IMR-90 (cell line): ENCODE measurements around the gene MREG. TPM values are rescaled to one million over a fixed set of nuclear protein-coding genes. Genes with fewer than 3 reads are reported as not detected.

Experiments used
- ATAC-seq: fragments of 200-7000 bp; cut with Tn5 transposase; 2 replicates; pipeline ENCODE4 v1.9.1; 2020; ENCODE audit warnings: low read depth, mild to moderate bottlenecking, moderate library complexity
- BruUV-seq: library from RNA; stranded (reverse); fragments of 400-500 nt; replicated peaks from 2 replicates; lab custom pipeline; 2021; lab: Mats Ljungman, UMichigan
- CTCF ChIA-PET: fragments of 300-600 bp; formaldehyde crosslinking; extraction: SDS; loops from one replicate; lab custom pipeline; 2021; ENCODE audit warnings: antibody characterized with exemption; lab: Yijun Ruan, JAX
- POLR2A ChIA-PET: fragments of 300-600 bp; sonication (Branson Sonifier 250); formaldehyde crosslinking; loops from one replicate; lab custom pipeline; 2022; ENCODE audit warnings: antibody characterized with exemption; ENCODE audit not compliant: unreplicated experiment; lab: Charles Lee
- DNase-seq: peaks from one replicate; pipeline ENCODE4 v3.0.0; 2013
- H2AFZ ChIP-seq: replicated peaks from 2 replicates; pipeline ENCODE3; 2013; ENCODE audit warnings: low read length, mild to moderate bottlenecking; ENCODE audit not compliant: poor library complexity
- H2AK5ac ChIP-seq: 2 replicates; pipeline ENCODE4 v1.6.1; 2013; ENCODE audit warnings: low read depth, low read length, inconsistent platforms
- H2AK9ac ChIP-seq: replicated peaks from 2 replicates; pipeline ENCODE3; 2013; ENCODE audit warnings: mild to moderate bottlenecking, low read depth, low read length, moderate library complexity; ENCODE audit not compliant: poor library complexity
- H2BK120ac ChIP-seq: 2 replicates; pipeline ENCODE4 v1.6.1; 2013; ENCODE audit warnings: low read depth, low read length, inconsistent platforms
- H2BK15ac ChIP-seq: 3 replicates; pipeline ENCODE4 v1.6.1; 2013; ENCODE audit warnings: low read depth, low read length, inconsistent platforms
- H2BK20ac ChIP-seq: 2 replicates; pipeline ENCODE4 v1.6.1; 2013; ENCODE audit warnings: low read depth, mild to moderate bottlenecking, inconsistent platforms, low read length, moderate library complexity
- H2BK5ac ChIP-seq: 2 replicates; pipeline ENCODE4 v1.6.1; 2013; ENCODE audit warnings: mild to moderate bottlenecking, low read depth, low read length, inconsistent platforms; ENCODE audit not compliant: poor library complexity, severe bottlenecking
- H3K14ac ChIP-seq: replicated peaks from 2 replicates; pipeline ENCODE4 v1.6.1; 2013; ENCODE audit warnings: low read depth, low read length, inconsistent platforms
- H3K18ac ChIP-seq: 2 replicates; pipeline ENCODE4 v1.6.1; 2013; ENCODE audit warnings: low read depth, low read length, control low read depth
- H3K23ac ChIP-seq: 2 replicates; pipeline ENCODE4 v1.6.1; 2013; ENCODE audit warnings: low read depth, low read length, inconsistent platforms
- H3K27ac ChIP-seq: 2 replicates; pipeline ENCODE4 v1.5.1; 2013; ENCODE audit warnings: mild to moderate bottlenecking, control low read depth, low read length; ENCODE audit not compliant: insufficient read depth
- H3K27me3 ChIP-seq: 2 replicates; pipeline ENCODE4 v1.6.1; 2013; ENCODE audit warnings: low read length; ENCODE audit not compliant: control insufficient read depth, insufficient read depth
- H3K36me3 ChIP-seq: 2 replicates; pipeline ENCODE4 v1.6.1; 2013; ENCODE audit warnings: low read length, mixed read lengths; ENCODE audit not compliant: control insufficient read depth, insufficient read depth
- H3K4ac ChIP-seq: 2 replicates; pipeline ENCODE4 v1.6.1; 2013; ENCODE audit warnings: low read depth, low read length, inconsistent platforms
- H3K4me1 ChIP-seq: 2 replicates; pipeline ENCODE4 v1.6.1; 2013; ENCODE audit warnings: low read length, mixed read lengths; ENCODE audit not compliant: control insufficient read depth, insufficient read depth
- H3K4me2 ChIP-seq: 2 replicates; pipeline ENCODE4 v1.6.1; 2013; ENCODE audit warnings: low read depth, mild to moderate bottlenecking, control low read depth, low read length, moderate library complexity
- H3K4me3 ChIP-seq: 2 replicates; pipeline ENCODE4 v1.5.1; 2013; ENCODE audit warnings: low read depth, mild to moderate bottlenecking, control low read depth, low read length, moderate library complexity; ENCODE audit not compliant: insufficient read depth
- H3K56ac ChIP-seq: 2 replicates; pipeline ENCODE4 v1.6.1; 2013; ENCODE audit warnings: low read length, inconsistent platforms; ENCODE audit not compliant: insufficient read depth; ENCODE audit errors: extremely low read depth
- H3K79me1 ChIP-seq, 2 experiments: 2 replicates each; pipeline ENCODE4 v1.6.1; 2013; ENCODE audit warnings: low read length in 2 of 2, inconsistent platforms in 1 of 2, low read depth in 1 of 2
- H3K9ac ChIP-seq: 2 replicates; pipeline ENCODE4 v1.6.1; 2013; ENCODE audit warnings: low read depth, low read length, control low read depth
- H3K9me1 ChIP-seq: 2 replicates; pipeline ENCODE4 v1.6.1; 2013; ENCODE audit warnings: low read length, inconsistent platforms; ENCODE audit not compliant: insufficient read depth
- H3K9me3 ChIP-seq: 2 replicates; pipeline ENCODE4 v1.6.1; 2013; ENCODE audit warnings: low read length; ENCODE audit not compliant: control insufficient read depth, insufficient read depth
- H4K20me1 ChIP-seq: 2 replicates; pipeline ENCODE4 v1.6.1; 2013; ENCODE audit warnings: low read length, inconsistent platforms; ENCODE audit not compliant: insufficient read depth
- H4K5ac ChIP-seq: 2 replicates; pipeline ENCODE4 v1.6.1; 2013; ENCODE audit warnings: mild to moderate bottlenecking, low read depth, low read length, control low read depth
- H4K8ac ChIP-seq, 2 experiments: 2 replicates each; pipeline ENCODE4 v1.6.1; 2013; ENCODE audit warnings: low read depth in 2 of 2, low read length in 2 of 2, control low read depth in 1 of 2, inconsistent platforms in 1 of 2
- H4K91ac ChIP-seq: 2 replicates; pipeline ENCODE4 v1.6.1; 2013; ENCODE audit warnings: low read depth, low read length, inconsistent platforms; ENCODE audit not compliant: insufficient read depth
- BHLHE40 ChIP-seq: fragments of 150-350 bp; IDR thresholded peaks from 2 replicates; pipeline ENCODE4 v1.6.1; 2016; ENCODE audit warnings: mild to moderate bottlenecking, low read depth, low read length
- CEBPB ChIP-seq: IDR thresholded peaks from 2 replicates; pipeline ENCODE4 v1.6.1; 2012; ENCODE audit warnings: low read depth, low read length, improper control_type of control experiment
- MXI1 ChIP-seq: IDR thresholded peaks from 2 replicates; pipeline ENCODE4 v1.6.1; 2012; ENCODE audit warnings: low read depth, mild to moderate bottlenecking, low read length, moderate library complexity, borderline replicate concordance
- WGBS, 2 experiments: methylation state at CpG; one replicate each; pipeline versions ENCODE4 v1.1.5 to v1.1.7; 2013; ENCODE audit warnings: missing lambda C conversion rate in 2 of 2; ENCODE audit not compliant: insufficient read length in 1 of 2; ENCODE audit errors: extremely low coverage in 2 of 2; 5-methylcytosine and 5-hydroxymethylcytosine counted together
- dilution Hi-C: fragments of 300-500 bp; cut with HindIII; formaldehyde crosslinking; loops from one replicate; pipeline ENCODE4 v1.14.3; 2018; ENCODE audit warnings: low sequenced_read_pairs; ENCODE audit not compliant: unreplicated experiment
- in situ Hi-C: fragments of 300-500 bp; cut with MboI; formaldehyde crosslinking; loops from 3 replicates; pipeline ENCODE4 v1.14.3; 2019; ENCODE audit warnings: low sequenced_read_pairs, inconsistent platforms, mixed read lengths
- intact Hi-C: fragments of 100-400 bp; cut with micrococcal nuclease; formaldehyde crosslinking; loops from 2 replicates; pipeline ENCODE4 v1.10.0; 2022
- polyA plus RNA-seq, 3 experiments: library from polyadenylated mRNA; depleted of rRNA; stranded (reverse); fragments of >200 nt; gene quantifications; 2 replicates each; pipeline ENCODE4 v1.2.3, GENCODE V29; 2012; ENCODE audit warnings: low replicate concordance in 1 of 3
- total RNA-seq: library from RNA; depleted of rRNA; stranded (reverse); fragments of >200 nt; gene quantifications from 2 replicates; pipeline ENCODE4 v1.2.3, GENCODE V29; 2012

MREG gene
- total and polyA plus RNA-seq, 2 of the 4 experiments (the other 2 are of a cell fraction): 1.0 to 1.8 TPM

GRCh38 chr2:215952860-215953637 is 60.3 kb downstream of the MREG start:
- no peak overlapping the region for H2BK120ac ChIP-seq
- no peak overlapping the region for H3K14ac ChIP-seq
- no peak overlapping the region for H2AK5ac ChIP-seq
- H2AFZ ChIP-seq: no peak overlapping the region
- ChIA-PET CTCF (no interaction called here), POLR2A (no interaction called here)
- no peak overlapping the region; the same call in 1 of the 2 replicates for H3K23ac ChIP-seq
- in situ Hi-C loops: no loop called here
- H3K9me1 ChIP-seq: no peaks in the 10 kb centered on the region
- no peak overlapping the region for H2BK15ac ChIP-seq
- no peak overlapping the region for H3K4ac ChIP-seq
- 40% methylated on average over 1 of the region's 4 CpGs; no CpG with 5 or more reads in 1 of the 2 experiments for WGBS, 2 experiments
- no peaks in the 10 kb centered on the region for H3K9me3 ChIP-seq
- no peak overlapping the region for H4K5ac ChIP-seq
- TF ChIP-seq CEBPB (no peak), MXI1 (no peak), BHLHE40 (no peak)
- no peak overlapping the region for H3K18ac ChIP-seq
- no peaks in the 10 kb centered on the region for H3K27me3 ChIP-seq
- no peak overlapping the region for H2BK20ac ChIP-seq
- no peaks in the 10 kb centered on the region for H4K20me1 ChIP-seq
- no peak overlapping the region for H2AK9ac ChIP-seq
- H2BK5ac ChIP-seq: no peak overlapping the region
- BruUV-seq: no TSS peak
- intact Hi-C loops: no loop called here
- no peak overlapping the region for H3K9ac ChIP-seq
- ATAC-seq (no peak), DNase-seq (no peak)
- no peak overlapping the region for H3K4me3 ChIP-seq
- no peak overlapping the region for H3K56ac ChIP-seq
- H4K8ac ChIP-seq: no peak overlapping the region
- H4K91ac ChIP-seq: no peak overlapping the region
- H3K79me1 ChIP-seq: no peaks in the 10 kb centered on the region
- dilution Hi-C loops: no loop called here
- no peaks in the 10 kb centered on the region for H3K4me1 ChIP-seq
- H3K27ac ChIP-seq: no peak overlapping the region
- H3K4me2 ChIP-seq: no peak overlapping the region
- no peaks in the 10 kb centered on the region for H3K36me3 ChIP-seq
